Chondrocyte (in vitro differentiated cells): ENCODE results near the gene MMP17. TPM values are rescaled to one million over a fixed set of nuclear protein-coding genes. Genes with fewer than 3 reads are reported as not detected.

Experiments
- DNase-seq: peaks from one replicate; pipeline ENCODE4 v3.0.0; 2021; ENCODE audit warnings: mixed read lengths, low spot score
- H3K27ac Mint-ChIP-seq: one replicate; pipeline ENCODE4 v1.8.0; 2021; ENCODE audit warnings: mild to moderate bottlenecking, moderate library complexity, mixed read lengths; ENCODE audit not compliant: unreplicated experiment
- H3K27me3 Mint-ChIP-seq: 2 replicates; pipeline ENCODE4 v1.8.0; 2021; ENCODE audit warnings: low read depth, mixed read lengths
- H3K36me3 Mint-ChIP-seq: 2 replicates; pipeline ENCODE4 v1.8.0; 2021; ENCODE audit warnings: low read depth, mixed read lengths
- H3K4me1 Mint-ChIP-seq: 2 replicates; pipeline ENCODE4 v1.8.0; 2021; ENCODE audit warnings: low read depth, mild to moderate bottlenecking, mixed read lengths
- H3K4me3 Mint-ChIP-seq: one replicate; pipeline ENCODE4 v1.8.0; 2021; ENCODE audit warnings: mild to moderate bottlenecking, moderate library complexity, mixed read lengths; ENCODE audit not compliant: unreplicated experiment
- H3K9me3 Mint-ChIP-seq: 2 replicates; pipeline ENCODE4 v1.8.0; 2021; ENCODE audit warnings: low read depth, mixed read lengths
- CTCF ChIP-seq: fragments of 200-600 bp; sonication (generic); IDR thresholded peaks from 2 replicates; pipeline ENCODE4 v1.5.0; 2021; ENCODE audit warnings: antibody characterized with exemption, mild to moderate bottlenecking, moderate library complexity
- total RNA-seq: library from RNA; stranded (reverse); gene quantifications from 3 replicates; pipeline ENCODE4 v1.2.1, GENCODE V29; 2021

The MMP17 gene
- total RNA-seq, 1 donor from 2014 or later: 1.3 TPM

- no peak for TF ChIP-seq CTCF
- Mint-ChIP-seq H3K27me3 (no peaks in the 10 kb centered on the region), H3K4me3 (no peak overlapping the region), H3K27ac (no peak overlapping the region), H3K36me3 (no peaks in the 10 kb centered on the region), H3K4me1 (no peaks in the 10 kb centered on the region), H3K9me3 (no peaks in the 10 kb centered on the region)
- peak; percentile 92 for DNase-seq
Measured at GRCh38 chr12:131851741-131852550, 23.8 kb downstream of the MMP17 start.

- DNase-seq: peak; percentile 81
- Mint-ChIP-seq H3K36me3 (no peaks in the 10 kb centered on the region), H3K27me3 (no peaks in the 10 kb centered on the region), H3K4me1 (no peaks in the 10 kb centered on the region), H3K9me3 (no peaks in the 10 kb centered on the region), H3K27ac (no peak overlapping the region), H3K4me3 (no peak overlapping the region)
- TF ChIP-seq CTCF: no peak
Measured at GRCh38 chr12:131852551-131853299, 24.5 kb downstream of the MMP17 start.

- H3K4me3 Mint-ChIP-seq: no peak overlapping the region
- H3K9me3 Mint-ChIP-seq: no peaks in the 10 kb centered on the region
- TF ChIP-seq CTCF: no peak
- DNase-seq: peak; percentile 81
- H3K27ac Mint-ChIP-seq: no peak overlapping the region
- no peaks in the 10 kb centered on the region for H3K27me3 Mint-ChIP-seq
- H3K4me1 Mint-ChIP-seq: peaks cover 3% of the 10 kb centered on the region
- no peaks in the 10 kb centered on the region for H3K36me3 Mint-ChIP-seq
Measured at GRCh38 chr12:131853832-131854797, 25.9 kb downstream of the MMP17 start.

GRCh38 chr12:131854861-131855476 is 26.8 kb downstream of the MMP17 start:
- no peaks in the 10 kb centered on the region for H3K27me3 Mint-ChIP-seq
- DNase-seq: no peak
- no peak for TF ChIP-seq CTCF
- peaks cover 6% of the 10 kb centered on the region for H3K4me1 Mint-ChIP-seq
- H3K4me3 Mint-ChIP-seq: no peak overlapping the region
- no peaks in the 10 kb centered on the region for H3K36me3 Mint-ChIP-seq
- H3K27ac Mint-ChIP-seq: no peak overlapping the region
- H3K9me3 Mint-ChIP-seq: no peaks in the 10 kb centered on the region
